SK-N-SH (cell line): ENCODE measurements around the gene IGFALS.

Experiments used
- CHD2 ChIP-seq: fragments of 150-350 bp; IDR thresholded peaks from 2 replicates; pipeline ENCODE4 v1.6.1; 2018; ENCODE audit warnings: low read length; ENCODE audit not compliant: partially characterized antibody
- CTCF ChIP-seq: fragments of 200-600 bp; sonication (generic); IDR thresholded peaks from 2 replicates; pipeline ENCODE4 v1.6.1; 2017; ENCODE audit warnings: antibody characterized with exemption, mild to moderate bottlenecking, moderate library complexity
- EP300 ChIP-seq, 2 experiments: IDR thresholded peaks; 2 replicates each; pipeline versions ENCODE4 v1.4.0 to v1.6.1; 2012; ENCODE audit warnings: borderline replicate concordance in 1 of 2, low read depth in 1 of 2, low read length in 1 of 2
- FOXM1 ChIP-seq: IDR thresholded peaks from 2 replicates; pipeline ENCODE4 v1.4.0; 2012; ENCODE audit warnings: low read depth, mild to moderate bottlenecking
- GATA2 ChIP-seq: sonication (generic); formaldehyde crosslinking; IDR thresholded peaks from 2 replicates; pipeline ENCODE4 v1.5.0; 2020; ENCODE audit warnings: mild to moderate bottlenecking, missing genetic modification reagents
- JUND ChIP-seq: IDR thresholded peaks from 2 replicates; pipeline ENCODE4 v1.4.0; 2012
- REST ChIP-seq: IDR thresholded peaks from 2 replicates; pipeline ENCODE4 v1.6.1; 2012; ENCODE audit warnings: mild to moderate bottlenecking, low read depth, low read length, moderate library complexity
- RFX5 ChIP-seq: IDR thresholded peaks from 2 replicates; pipeline ENCODE4 v1.6.1; 2012; ENCODE audit warnings: mild to moderate bottlenecking, improper control_type of control experiment, low read length
- SMC3 ChIP-seq: IDR thresholded peaks from 2 replicates; pipeline ENCODE4 v1.6.1; 2012; ENCODE audit warnings: low read depth, low read length, improper control_type of control experiment

- TF ChIP-seq REST (no peak), CHD2 (no peak), EP300 (IDR thresholded peaks at IDR 0.05; ENCODE audit: borderline replicate concordance in 1 of 2, low read depth in 1 of 2, low read length in 1 of 2) (no peak), CTCF (no peak), SMC3 (no peak), FOXM1 (no peak), JUND (no peak), RFX5 (no peak), GATA2 (no peak)
Observed at GRCh38 chr16:1810536-1810935, 17.0 kb upstream of the IGFALS start.
